Spleen (tissue), 11 donors: Measurements from ENCODE around the gene CRYL1. TPM values are rescaled to one million over a fixed set of nuclear protein-coding genes. Genes with fewer than 3 reads are reported as not detected.

ENCODE experiments used
- DNase-seq: peaks from one replicate; pipeline ENCODE4 v3.0.0-alpha.2; 2020
- H3K27ac ChIP-seq, 8 donors: fragments of 200-600 bp; sonication (generic) in 7 of 8; 1 replicate in 4 of 8; 2 replicates in 4 of 8; pipeline versions ENCODE4 v1.5.0 to v1.8.0; 2016 to 2021; ENCODE audit warnings: inconsistent platforms in 4 of 8, mild to moderate bottlenecking in 4 of 8, moderate library complexity in 1 of 8
- H3K27me3 ChIP-seq, 7 donors: fragments of 200-600 bp; sonication (generic) in 6 of 7; replicated peaks in 1 of 7; 1 replicate in 4 of 7; 2 replicates in 3 of 7; pipeline versions ENCODE4 v1.5.0 to v1.8.0; 2016 to 2021; ENCODE audit warnings: inconsistent platforms in 3 of 7, mild to moderate bottlenecking in 1 of 7
- H3K36me3 ChIP-seq, 6 donors: fragments of 200-600 bp; sonication (generic) in 5 of 6; 1 replicate in 4 of 6; 2 replicates in 2 of 6; pipeline versions ENCODE4 v1.5.0 to v1.8.0; 2016 to 2021; ENCODE audit warnings: inconsistent platforms in 2 of 6
- H3K4me1 ChIP-seq, 6 donors: fragments of 200-600 bp; sonication (generic) in 5 of 6; 1 replicate in 3 of 6; 2 replicates in 3 of 6; pipeline versions ENCODE4 v1.5.0 to v1.8.0; 2016 to 2021; ENCODE audit warnings: inconsistent platforms in 3 of 6
- H3K4me3 ChIP-seq, 8 donors: fragments of 200-600 bp; sonication (generic) in 7 of 8; 1 replicate in 4 of 8; 2 replicates in 4 of 8; pipeline versions ENCODE4 v1.5.0 to v1.8.0; 2016 to 2021; ENCODE audit warnings: inconsistent platforms in 4 of 8, mild to moderate bottlenecking in 4 of 8, moderate library complexity in 2 of 8
- H3K9me3 ChIP-seq, 8 donors: fragments of 200-600 bp; sonication (generic) in 7 of 8; 1 replicate in 4 of 8; 2 replicates in 4 of 8; pipeline versions ENCODE4 v1.5.0 to v1.8.0; 2016 to 2021; ENCODE audit warnings: inconsistent platforms in 4 of 8
- POLR2A ChIP-seq, 3 donors: fragments of 450-650 bp; IDR thresholded peaks; one replicate each; pipeline ENCODE4 v1.5.1; 2017; ENCODE audit warnings: antibody characterized with exemption in 3 of 3, mild to moderate bottlenecking in 1 of 3
- POLR2AphosphoS5 ChIP-seq, 3 donors: sonication (generic); formaldehyde crosslinking; IDR thresholded peaks; one replicate each; pipeline ENCODE4 v1.5.1; 2017; ENCODE audit warnings: antibody characterized with exemption in 3 of 3
- WGBS, 5 donors: extraction: QIAGEN DNeasy Blood & Tissue Kit in 3 of 5; methylation state at CpG; one replicate each; pipeline versions ENCODE4 v1.1.5 to v1.1.7; 2013 to 2018; 5-methylcytosine and 5-hydroxymethylcytosine counted together
- intact Hi-C: fragments of 100-400 bp; cut with DNase I; formaldehyde crosslinking; loops from one replicate; pipeline ENCODE4 v1.15.0; 2023; ENCODE audit warnings: low total_unique reads
- polyA plus RNA-seq, 3 donors: library from polyadenylated mRNA; stranded (reverse); fragments of 200-250 nt; gene quantifications; one replicate each; pipeline ENCODE4 v1.2.1, GENCODE V29; 2013
- total RNA-seq, 7 donors: library from RNA; depleted of rRNA in 3 of 7; stranded (reverse); fragments of >200 nt in 3 of 7; fragmentation: NEBNext Ultra II Directional in 4 of 7; extraction: Animal tissue kit (Norgen Biotek cat#: 25700) in 4 of 7; gene quantifications; one replicate each; pipeline versions ENCODE4 v1.1.0 to v1.2.1, GENCODE V29; 2016 to 2021
- TF ChIP-seq, protein P1 (sequence below), 11 experiments: fragments of 200-600 bp in 7 of 11; fragments of 450-650 bp in 4 of 11; sonication (generic) in 4 of 11; IDR thresholded peaks in 8 of 11; conservative IDR thresholded peaks in 3 of 11; 1 replicate in 7 of 11; 2 replicates in 4 of 11; pipeline versions ENCODE4 v1.4.0 to v1.8.0; 2016 to 2021; ENCODE audit warnings: antibody characterized with exemption in 11 of 11, inconsistent platforms in 4 of 11, mild to moderate bottlenecking in 1 of 11
- donor health status: healthy with polysubstance abuse.
- donor health status: DM: no; HTN: no; CAD: no; lungs with moderate emphysema.
- donor health status: DM: no; HTN: no; CAD: no.
- donor health status: Bipolar disorder and iron deficiency.
- donor health status: healthy.
- donor health status: DM: no; HTN: no; CAD: no.
- donor health status: DM: yes; HTN: yes; CAD: no.

The CRYL1 gene
- total and polyA plus RNA-seq, 10 donors, result 13.5 to 46.5 (median 29.0) TPM

GRCh38 chr13:20466371-20466770 is 59.3 kb downstream of the CRYL1 start:
- no peak for TF ChIP-seq POLR2A (IDR thresholded peaks at IDR 0.05)
- no peak for TF ChIP-seq POLR2AphosphoS5 (IDR thresholded peaks at IDR 0.05)
- TF ChIP-seq, protein P1, sequence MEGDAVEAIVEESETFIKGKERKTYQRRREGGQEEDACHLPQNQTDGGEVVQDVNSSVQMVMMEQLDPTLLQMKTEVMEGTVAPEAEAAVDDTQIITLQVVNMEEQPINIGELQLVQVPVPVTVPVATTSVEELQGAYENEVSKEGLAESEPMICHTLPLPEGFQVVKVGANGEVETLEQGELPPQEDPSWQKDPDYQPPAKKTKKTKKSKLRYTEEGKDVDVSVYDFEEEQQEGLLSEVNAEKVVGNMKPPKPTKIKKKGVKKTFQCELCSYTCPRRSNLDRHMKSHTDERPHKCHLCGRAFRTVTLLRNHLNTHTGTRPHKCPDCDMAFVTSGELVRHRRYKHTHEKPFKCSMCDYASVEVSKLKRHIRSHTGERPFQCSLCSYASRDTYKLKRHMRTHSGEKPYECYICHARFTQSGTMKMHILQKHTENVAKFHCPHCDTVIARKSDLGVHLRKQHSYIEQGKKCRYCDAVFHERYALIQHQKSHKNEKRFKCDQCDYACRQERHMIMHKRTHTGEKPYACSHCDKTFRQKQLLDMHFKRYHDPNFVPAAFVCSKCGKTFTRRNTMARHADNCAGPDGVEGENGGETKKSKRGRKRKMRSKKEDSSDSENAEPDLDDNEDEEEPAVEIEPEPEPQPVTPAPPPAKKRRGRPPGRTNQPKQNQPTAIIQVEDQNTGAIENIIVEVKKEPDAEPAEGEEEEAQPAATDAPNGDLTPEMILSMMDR (IDR thresholded peaks at IDR 0.05 in 8 of 11, conservative IDR thresholded peaks at IDR 0.05 in 3 of 11), result no peak
- H3K4me1 ChIP-seq, result no peaks in the 10 kb centered on the region
- 83 to 98% (median 89%) methylated on average over 2 of the region's 2 CpGs for WGBS, 5 donors
- H3K27ac ChIP-seq, result no peak overlapping the region
- intact Hi-C loops, result no loop called here
- H3K27me3 ChIP-seq, result no peaks in the 10 kb centered on the region
- H3K36me3 ChIP-seq, result peaks cover 0 to 4% (median 0%) of the 10 kb centered on the region in 6 donors
- no peaks in the 10 kb centered on the region for H3K9me3 ChIP-seq
- DNase-seq, result no peak
- no peak overlapping the region for H3K4me3 ChIP-seq

- Histone ChIP-seq H3K4me3 (no peak overlapping the region), H3K36me3 (peaks cover 0 to 4% (median 0%) of the 10 kb centered on the region in 6 donors), H3K27ac (no peak overlapping the region), H3K9me3 (no peaks in the 10 kb centered on the region), H3K27me3 (no peaks in the 10 kb centered on the region), H3K4me1 (no peaks in the 10 kb centered on the region)
- WGBS, 5 donors, result 58 to 74% (median 65%) methylated on average over 6 of the region's 6 CpGs
- TF ChIP-seq POLR2AphosphoS5 (IDR thresholded peaks at IDR 0.05), result no peak
- TF ChIP-seq, protein P1 (IDR thresholded peaks at IDR 0.05 in 8 of 11, conservative IDR thresholded peaks at IDR 0.05 in 3 of 11), result no peak
- TF ChIP-seq POLR2A (IDR thresholded peaks at IDR 0.05), result no peak
- no peak for DNase-seq
- intact Hi-C loops, result no loop called here
Measured at GRCh38 chr13:20465218-20465879, 60.3 kb downstream of the CRYL1 start.

DNA sequence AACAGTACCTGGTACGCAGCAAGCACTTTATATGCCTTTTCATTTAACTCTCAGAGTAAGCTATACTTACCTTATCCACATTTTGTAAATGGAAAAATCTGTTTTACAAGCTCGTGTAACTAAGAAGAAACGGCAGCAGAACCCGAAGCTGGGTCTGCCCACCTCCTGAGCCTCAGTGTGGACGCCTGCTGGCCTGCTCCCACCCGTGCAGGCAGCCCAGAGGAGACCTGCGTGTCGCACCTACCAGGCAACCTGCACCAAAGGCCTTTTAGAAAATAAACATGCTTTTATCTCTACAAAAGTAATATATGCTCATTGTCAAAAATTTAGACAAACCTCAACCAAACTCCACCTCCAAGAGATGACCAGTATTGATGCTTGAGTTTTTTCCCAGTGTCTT is 62.7 kb downstream of the CRYL1 start:
- H3K36me3 ChIP-seq, result no peaks in the 10 kb centered on the region
- WGBS, 5 donors, result 81 to 84% (median 82%) methylated on average over 8 of the region's 8 CpGs
- TF ChIP-seq POLR2A (IDR thresholded peaks at IDR 0.05) (no peak), POLR2AphosphoS5 (IDR thresholded peaks at IDR 0.05) (no peak)
- TF ChIP-seq, protein P1 (IDR thresholded peaks at IDR 0.05 in 8 of 11, conservative IDR thresholded peaks at IDR 0.05 in 3 of 11), result no peak
- DNase-seq, result no peak
- H3K27me3 ChIP-seq, result no peaks in the 10 kb centered on the region
- no peaks in the 10 kb centered on the region for H3K9me3 ChIP-seq
- H3K4me3 ChIP-seq, result no peak overlapping the region
- intact Hi-C loops, result no loop called here
- H3K4me1 ChIP-seq, result no peaks in the 10 kb centered on the region
- no peak overlapping the region for H3K27ac ChIP-seq

GRCh38 chr13:20462533-20462915 is 63.1 kb downstream of the CRYL1 start:
- no peak overlapping the region for H3K27ac ChIP-seq
- WGBS, 5 donors, result 83 to 88% (median 85%) methylated on average over 6 of the region's 6 CpGs
- no peaks in the 10 kb centered on the region for H3K27me3 ChIP-seq
- no peaks in the 10 kb centered on the region for H3K36me3 ChIP-seq
- no peaks in the 10 kb centered on the region for H3K4me1 ChIP-seq
- H3K4me3 ChIP-seq, result no peak overlapping the region
- TF ChIP-seq, protein P1 (IDR thresholded peaks at IDR 0.05 in 8 of 11, conservative IDR thresholded peaks at IDR 0.05 in 3 of 11), result no peak
- no peak for TF ChIP-seq POLR2A (IDR thresholded peaks at IDR 0.05)
- no peak for TF ChIP-seq POLR2AphosphoS5 (IDR thresholded peaks at IDR 0.05)
- DNase-seq, result no peak
- H3K9me3 ChIP-seq, result no peaks in the 10 kb centered on the region
- intact Hi-C loops, result no loop called here
